ENCODE measurements around the gene CD79B. TPM values are rescaled to one million over a fixed set of nuclear protein-coding genes. Genes with fewer than 3 reads are reported as not detected.
A peak's percentile ranks its signal among the peaks of the same experiment; 100 is the strongest.
"Not testable (repeated sequence)": the region's sequence is repeated elsewhere in the genome, so short reads cannot be mapped to it uniquely, and the experiment has no call there.

The CD79B gene
- total RNA-seq, 1 experiment from 2014 or later, result 0.27 TPM

GRCh38 chr17:63933598-63933997 lies 1.5 kb upstream of the CD79B start:
- no peak for DNase-seq (ENCODE audit: low read depth)

DNA sequence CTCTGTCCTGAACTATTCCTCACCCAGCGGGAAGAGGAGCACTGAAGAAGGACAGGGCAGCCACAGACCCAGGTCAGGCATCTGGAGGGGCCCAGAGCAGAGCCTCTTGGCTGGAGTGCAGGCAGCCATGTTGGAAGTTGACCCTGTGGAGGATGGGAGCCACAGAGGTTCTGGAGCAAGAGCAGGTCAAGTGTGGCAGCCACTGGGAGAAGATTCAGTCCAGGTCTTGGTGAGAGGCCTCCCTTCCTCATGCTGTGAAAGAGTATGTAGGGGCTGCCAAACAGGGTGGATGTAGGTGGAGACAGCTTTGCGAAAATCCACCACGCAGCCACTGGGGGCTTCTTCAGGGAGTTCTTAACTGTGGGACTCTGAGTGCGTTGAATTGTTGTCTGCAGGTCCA lies 590 bp upstream of the CD79B start:
- no peak for DNase-seq (ENCODE audit: low read depth)

DNA sequence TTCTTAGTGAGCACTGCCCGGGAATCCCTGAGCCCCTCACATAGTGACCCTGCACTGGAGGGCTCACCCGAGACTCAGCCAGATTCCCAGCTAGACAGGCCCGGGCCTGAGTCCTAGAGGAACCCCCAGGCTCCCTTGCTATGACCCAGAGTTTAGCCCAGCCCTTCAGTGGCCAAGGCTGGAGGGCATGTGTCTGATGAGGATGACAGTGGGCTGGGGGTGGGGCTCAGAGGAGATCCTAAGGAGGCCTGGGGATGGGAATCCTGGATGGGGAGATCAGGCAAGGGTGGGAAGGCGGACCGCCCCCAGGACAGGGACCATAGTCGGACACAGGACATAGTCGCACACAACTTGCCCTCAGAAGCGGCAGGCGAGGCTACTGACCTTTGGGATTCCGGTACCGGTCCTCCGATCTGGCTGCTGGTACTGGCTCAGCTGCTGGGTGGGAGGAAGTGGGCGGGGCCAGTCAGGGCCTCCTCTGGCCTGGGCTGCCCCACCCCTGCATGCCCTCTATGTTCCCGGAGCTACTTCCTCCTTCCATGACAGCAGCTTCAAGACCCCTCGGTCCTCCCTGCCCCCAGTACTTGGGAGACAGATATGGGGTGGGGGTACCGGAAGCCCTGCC lies 1.1 kb downstream of the CD79B start:
- no peak for DNase-seq (ENCODE audit: low read depth)

DNA sequence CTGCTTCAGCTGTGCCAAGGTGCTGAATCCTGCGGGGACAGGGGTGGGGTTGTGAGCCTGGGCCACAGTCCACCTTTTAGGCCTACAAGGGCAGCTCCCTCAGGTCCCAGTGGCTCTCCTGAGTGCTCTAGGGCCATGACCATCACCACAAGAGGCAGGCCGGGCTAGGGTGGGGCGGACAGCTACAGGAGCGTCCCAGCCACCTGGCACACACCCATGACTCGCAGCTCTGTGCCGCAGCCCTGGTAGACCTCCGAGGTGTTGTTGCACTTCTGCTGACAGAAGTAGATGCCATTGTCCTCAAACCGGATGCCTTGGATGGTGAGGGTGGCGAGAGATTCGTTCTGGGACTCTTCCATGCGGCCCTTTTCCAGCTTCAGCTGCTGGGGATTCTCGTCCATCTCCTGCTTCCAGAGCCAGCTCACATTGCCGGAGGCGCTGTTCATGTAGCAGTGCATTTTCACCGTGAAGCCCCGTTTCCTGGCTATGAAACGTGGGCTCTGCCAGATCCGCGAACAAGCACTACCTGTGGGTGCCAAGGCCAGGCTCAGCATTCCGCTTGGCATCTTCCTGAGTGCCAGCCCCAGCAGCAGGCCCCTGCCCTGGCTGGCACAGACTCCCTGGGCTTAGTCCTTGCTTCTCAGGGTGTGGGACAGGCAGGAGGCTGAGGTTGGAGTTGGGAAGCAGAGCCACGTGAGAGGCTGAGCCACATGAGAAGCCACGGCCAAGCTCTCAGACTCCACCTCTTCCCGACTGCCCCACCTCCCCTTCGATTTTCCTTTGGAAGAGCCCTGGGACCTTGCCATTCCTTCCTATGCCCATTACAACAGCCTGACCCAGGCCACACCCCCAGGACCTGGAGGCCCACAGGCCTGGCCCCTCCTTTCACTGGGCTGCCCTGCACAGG lies 2.0 kb downstream of the CD79B start:
- DNase-seq (ENCODE audit: low read depth), result peak; percentile 45

DNA sequence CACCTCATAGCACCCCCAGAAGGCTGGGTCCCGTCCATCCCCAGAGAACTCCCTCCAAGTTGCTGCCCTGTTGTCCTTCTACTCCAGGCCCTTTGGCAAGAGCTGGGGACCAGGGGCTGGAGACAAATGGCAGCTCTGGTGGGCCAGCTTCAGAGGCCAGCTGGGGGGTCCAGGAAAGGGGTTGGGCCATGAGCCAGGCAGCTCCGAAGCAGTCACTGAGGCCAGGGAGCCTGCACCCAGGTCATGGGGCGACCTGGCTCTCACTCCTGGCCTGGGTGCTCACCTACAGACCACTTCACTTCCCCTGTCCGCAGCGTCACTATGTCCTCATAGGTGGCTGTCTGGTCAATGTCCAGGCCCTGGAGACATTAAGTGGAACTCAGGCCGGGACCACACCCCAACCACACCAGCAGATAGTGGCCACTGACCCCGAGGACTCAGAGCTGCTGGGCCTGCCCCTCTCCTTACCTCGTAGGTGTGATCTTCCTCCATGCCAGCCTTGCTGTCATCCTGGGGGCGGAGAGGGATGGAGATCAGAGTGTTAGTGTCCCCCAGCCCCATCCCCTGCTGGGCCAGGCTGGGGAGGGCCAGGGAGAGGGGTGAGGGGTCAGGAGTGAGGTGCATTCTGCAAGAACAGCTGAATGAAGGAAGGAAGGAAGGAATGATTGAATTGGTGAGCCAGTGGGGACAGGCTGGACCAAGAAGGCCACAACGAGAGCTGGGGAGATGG lies 3.0 kb downstream of the CD79B start:
- DNase-seq (ENCODE audit: low read depth), result no peak

DNA sequence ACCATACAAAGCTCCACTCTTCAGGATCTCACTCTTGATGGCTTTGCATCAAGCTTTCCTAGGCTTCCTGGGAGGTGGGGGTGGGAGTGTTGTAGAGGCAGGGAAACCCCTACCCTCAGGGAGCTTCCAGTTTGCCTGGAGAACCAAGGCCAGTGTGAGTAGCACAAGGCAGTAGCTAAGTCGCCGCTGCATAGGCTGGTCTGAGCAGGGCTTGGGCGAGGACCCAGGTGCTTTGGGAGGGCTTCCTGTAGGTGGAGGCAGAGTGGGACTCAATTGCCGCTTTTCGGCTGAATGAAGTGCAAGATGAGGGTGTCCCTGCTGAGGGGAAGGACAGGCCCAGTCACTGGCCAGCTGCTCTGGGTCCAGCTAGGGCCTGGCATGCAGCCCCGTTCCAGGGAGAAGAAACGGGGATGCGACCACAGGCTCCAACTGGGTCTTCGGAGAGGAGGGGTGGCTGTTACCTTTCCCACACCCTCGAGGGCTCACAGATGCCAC lies 3.9 kb downstream of the CD79B start:
- DNase-seq (ENCODE audit: low read depth), result no peak

- DNase-seq (ENCODE audit: low read depth), result no peak
These were observed 4.5 kb downstream of the CD79B start for GRCh38 chr17:63927464-63928171.

- no peak for DNase-seq (ENCODE audit: low read depth)
These were observed 6.0 kb downstream of the CD79B start for GRCh38 chr17:63926164-63926563.

GRCh38 chr17:63925615-63926014 lies 6.5 kb downstream of the CD79B start:
- no peak for DNase-seq (ENCODE audit: low read depth)

DNA sequence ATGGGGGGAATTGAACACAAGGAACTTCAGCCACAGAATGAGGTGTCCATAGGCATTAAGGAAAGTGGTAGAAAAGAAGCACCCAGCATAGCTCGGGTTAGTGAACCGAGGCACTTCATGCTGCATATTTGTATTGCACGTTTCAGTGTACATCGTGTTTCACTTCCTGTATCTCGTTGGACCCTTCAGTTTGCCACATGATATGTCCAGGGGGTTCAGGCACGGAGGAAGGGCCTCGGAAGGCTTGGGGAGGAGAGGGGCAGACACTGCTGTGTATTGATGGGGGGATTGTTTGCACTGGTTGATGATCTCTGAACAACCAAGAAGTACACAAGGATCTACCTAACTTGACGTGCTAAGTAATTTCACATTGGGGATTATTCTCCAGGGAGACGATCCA lies 9.7 kb downstream of the CD79B start:
- not testable (repeated sequence) for DNase-seq (ENCODE audit: low read depth)

- not testable (repeated sequence) for DNase-seq (ENCODE audit: low read depth)
These were observed 11.4 kb downstream of the CD79B start for GRCh38 chr17:63920779-63921178.

DNA sequence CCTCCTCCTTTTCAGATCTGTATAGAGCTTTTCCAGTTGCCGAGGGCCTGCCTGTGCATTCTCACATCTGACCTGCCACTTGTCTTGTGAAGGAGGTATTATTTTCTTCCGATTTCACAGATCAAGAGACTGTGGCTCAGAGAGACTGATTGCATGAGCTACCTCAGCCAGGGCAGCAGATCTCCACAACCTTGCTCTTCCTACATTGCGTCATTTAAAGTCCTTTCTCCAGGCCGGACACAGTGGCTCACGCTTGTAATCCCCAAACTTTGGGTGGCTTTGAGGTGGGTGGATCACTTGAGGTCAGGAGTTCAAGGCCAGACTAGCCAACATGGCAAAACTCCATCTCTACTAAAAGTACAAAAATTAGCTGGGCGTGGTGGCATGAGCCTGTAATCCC lies 12.1 kb downstream of the CD79B start:
- not testable (repeated sequence) for DNase-seq (ENCODE audit: low read depth)

DNA sequence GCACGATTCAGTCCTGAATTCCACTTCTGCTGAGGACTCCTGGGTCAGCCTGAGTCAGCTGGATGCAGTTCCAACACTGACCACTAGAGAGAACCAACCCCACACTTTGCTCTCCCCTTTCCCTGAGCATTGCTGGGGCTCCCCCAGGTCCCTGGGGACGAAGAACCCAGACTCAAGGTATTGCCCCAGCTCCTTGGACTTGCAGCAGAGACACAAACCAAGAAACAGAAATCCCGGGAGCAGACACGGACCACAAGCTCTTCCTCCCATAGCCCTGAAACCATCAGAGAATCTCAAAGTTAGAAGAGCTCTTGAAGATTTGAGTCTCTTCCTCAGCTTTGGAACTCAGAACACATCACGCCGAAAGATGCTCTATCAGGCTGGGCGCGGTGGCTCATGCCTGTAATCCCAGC lies 12.8 kb downstream of the CD79B start:
- DNase-seq (ENCODE audit: low read depth), result peak; percentile 52

GRCh38 chr17:63918789-63919305 lies 13.3 kb downstream of the CD79B start, which contains the start of gene GH1:
Gene GH1 (minus strand): TSS chr17:63918839. CDS start chr17:63918776, 63 bp downstream.
- not testable (repeated sequence) for DNase-seq (ENCODE audit: low read depth)

- peak; percentile 8 for DNase-seq (ENCODE audit: low read depth)
These were observed 13.8 kb downstream of the CD79B start for GRCh38 chr17:63918305-63918704.

DNA sequence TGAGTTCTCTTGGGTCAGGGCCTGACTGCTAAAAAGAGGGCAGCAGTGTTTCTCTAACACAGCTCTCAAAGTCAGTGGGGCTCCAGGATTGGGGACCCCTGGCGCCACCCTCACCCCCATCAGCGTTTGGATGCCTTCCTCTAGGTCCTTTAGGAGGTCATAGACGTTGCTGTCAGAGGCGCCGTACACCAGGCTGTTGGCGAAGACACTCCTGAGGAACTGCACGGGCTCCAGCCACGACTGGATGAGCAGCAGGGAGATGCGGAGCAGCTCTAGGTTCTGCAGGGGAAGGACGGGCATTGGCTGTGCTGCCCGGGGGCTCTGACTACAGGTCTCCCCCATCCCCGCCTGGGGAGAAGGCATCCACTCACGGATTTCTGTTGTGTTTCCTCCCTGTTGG lies 14.5 kb downstream of the CD79B start:
- DNase-seq (ENCODE audit: low read depth), result no peak

DNA sequence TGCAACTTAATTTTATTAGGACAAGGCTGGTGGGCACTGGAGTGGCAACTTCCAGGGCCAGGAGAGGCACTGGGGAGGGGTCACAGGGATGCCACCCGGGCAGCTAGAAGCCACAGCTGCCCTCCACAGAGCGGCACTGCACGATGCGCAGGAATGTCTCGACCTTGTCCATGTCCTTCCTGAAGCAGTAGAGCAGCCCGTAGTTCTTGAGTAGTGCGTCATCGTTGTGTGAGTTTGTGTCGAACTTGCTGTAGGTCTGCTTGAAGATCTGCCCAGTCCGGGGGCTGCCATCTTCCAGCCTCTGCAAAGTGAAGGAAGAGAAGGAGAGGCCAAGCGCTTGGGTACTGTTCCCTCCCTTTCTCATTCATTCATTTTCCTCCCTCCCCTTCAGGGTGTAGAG lies 14.9 kb downstream of the CD79B start:
- not testable (repeated sequence) for DNase-seq (ENCODE audit: low read depth)

- DNase-seq (ENCODE audit: low read depth), result no peak
These were observed 15.5 kb downstream of the CD79B start for GRCh38 chr17:63916566-63917185.

GRCh38 chr17:63915753-63916152 lies 16.4 kb downstream of the CD79B start:
- not testable (repeated sequence) for DNase-seq (ENCODE audit: low read depth)

DNA sequence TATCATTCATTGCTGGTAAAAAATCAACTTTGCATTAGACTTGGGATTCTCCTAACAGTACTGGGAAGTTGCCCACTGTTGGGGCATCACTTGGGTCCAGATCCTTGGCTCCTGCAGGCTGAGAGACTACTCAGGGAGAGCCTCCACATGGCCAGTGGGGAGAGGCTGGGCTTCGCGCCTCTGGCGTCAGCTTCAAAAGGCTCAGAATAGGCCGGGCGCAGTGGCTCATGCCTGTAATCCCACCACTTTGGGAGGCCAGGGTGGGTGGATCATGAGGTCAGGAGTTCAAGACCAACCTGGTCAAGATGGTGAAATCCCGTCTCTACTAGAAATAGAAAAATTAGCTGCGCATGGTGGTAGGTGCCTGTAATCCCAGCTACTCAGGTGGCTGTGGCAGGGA lies 17.7 kb downstream of the CD79B start:
- no peak for DNase-seq (ENCODE audit: low read depth)

DNA sequence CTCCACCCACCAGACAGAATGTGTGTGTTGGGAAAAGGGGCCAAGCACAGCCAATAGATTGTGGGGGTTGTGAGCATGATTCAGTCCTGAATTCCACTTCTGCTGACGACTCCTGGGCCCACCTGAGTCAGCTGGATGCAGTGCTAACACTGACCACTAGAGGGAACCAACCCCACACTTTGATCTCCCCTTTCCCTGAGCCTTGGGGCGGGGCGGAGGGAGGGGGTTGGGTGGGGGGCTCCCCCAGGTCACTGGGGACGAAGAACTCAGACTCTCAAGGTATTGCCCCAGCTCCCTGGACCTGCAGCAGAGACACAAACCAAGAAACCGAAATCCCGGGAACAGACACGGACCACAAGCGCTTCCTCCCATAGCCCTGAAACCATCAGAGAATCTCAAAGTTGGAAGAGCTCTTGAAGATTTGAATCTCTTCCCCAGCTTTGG lies 20.5 kb downstream of the CD79B start:
- peak; percentile 20 for DNase-seq (ENCODE audit: low read depth)
